NCI-H146 treated with DMSO at 0.1 percent for 48 hours (cell line): Measurements from ENCODE around the gene LMBR1.

ENCODE experiments used
- DNase-seq: peaks from one replicate; lab custom pipeline; 2025; ENCODE audit not compliant: unreplicated experiment; lab: John Stamatoyannopoulos, UW

The LMBR1 gene

GRCh38 chr7:156802214-156802613 lies 90.8 kb downstream of the LMBR1 start:
- no peak for DNase-seq

GRCh38 chr7:156795415-156795814 lies 97.6 kb downstream of the LMBR1 start:
- DNase-seq = no peak

GRCh38 chr7:156793334-156793733 lies 99.6 kb downstream of the LMBR1 start:
- no peak for DNase-seq

- DNase-seq = no peak
Measured at GRCh38 chr7:156792611-156793010, 100.4 kb downstream of the LMBR1 start.

- DNase-seq = no peak
Measured at GRCh38 chr7:156791241-156791640, 101.7 kb downstream of the LMBR1 start.

- DNase-seq = no peak
Measured at GRCh38 chr7:156790264-156790663, 102.7 kb downstream of the LMBR1 start.

- no peak for DNase-seq
Measured at GRCh38 chr7:156785998-156786543, 106.9 kb downstream of the LMBR1 start.

GRCh38 chr7:156783864-156784263 lies 109.1 kb downstream of the LMBR1 start:
- no peak for DNase-seq

- DNase-seq = no peak
Measured at GRCh38 chr7:156781972-156782371, 111.0 kb downstream of the LMBR1 start.

GRCh38 chr7:156780724-156781455 lies 112.1 kb downstream of the LMBR1 start:
- DNase-seq = no peak

- DNase-seq = no peak
Measured at GRCh38 chr7:156778668-156779067, 114.3 kb downstream of the LMBR1 start.

- DNase-seq = no peak
Measured at GRCh38 chr7:156778201-156778600, 114.8 kb downstream of the LMBR1 start.

GRCh38 chr7:156777364-156778069 lies 115.5 kb downstream of the LMBR1 start:
- no peak for DNase-seq

GRCh38 chr7:156776527-156776926 lies 116.5 kb downstream of the LMBR1 start:
- DNase-seq = no peak

GRCh38 chr7:156773966-156774365 lies 119.0 kb downstream of the LMBR1 start:
- DNase-seq = no peak

GRCh38 chr7:156772725-156773124 lies 120.3 kb downstream of the LMBR1 start:
- DNase-seq = no peak

- no peak for DNase-seq
Measured at GRCh38 chr7:156768698-156769472, 124.1 kb downstream of the LMBR1 start.

GRCh38 chr7:156766666-156767065 lies 126.3 kb downstream of the LMBR1 start:
- no peak for DNase-seq

GRCh38 chr7:156765901-156766656 lies 126.9 kb downstream of the LMBR1 start:
- DNase-seq = no peak

- DNase-seq = no peak
Measured at GRCh38 chr7:156764766-156765165, 128.2 kb downstream of the LMBR1 start.
